AG09319 (cell line): Measurements from ENCODE around the gene ANKS6.

Experiments
- DNase-seq: peaks from one replicate; pipeline ENCODE4 v3.0.0-alpha.2; 2010; ENCODE audit warnings: low read depth; ENCODE audit errors: extremely low read depth
- TF ChIP-seq, protein P1 (sequence below): IDR thresholded peaks from 2 replicates; pipeline ENCODE4 v1.5.1; 2011; ENCODE audit warnings: low read depth, mild to moderate bottlenecking, inconsistent platforms, low read length, moderate library complexity

The ANKS6 gene

DNA sequence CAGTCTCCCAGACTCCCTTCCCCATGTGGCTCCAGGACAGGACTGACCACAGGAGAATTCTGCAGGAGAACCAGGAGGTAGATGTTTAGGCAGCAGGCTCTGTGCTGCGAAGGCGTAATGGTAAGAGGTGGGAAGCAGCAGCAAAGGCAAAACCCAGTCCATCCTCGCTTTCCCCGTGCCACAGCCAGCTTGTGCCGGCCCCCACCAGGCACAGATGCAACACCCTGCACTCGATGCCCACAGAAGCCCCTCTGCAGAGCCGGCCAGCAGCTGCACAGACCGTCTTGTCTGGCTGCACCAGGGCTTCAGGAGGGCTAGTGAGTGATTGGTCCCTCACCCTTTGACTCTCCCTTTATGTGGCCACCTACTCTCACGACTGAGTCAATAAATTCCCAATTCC lies 28.0 kb downstream of the ANKS6 start:
- TF ChIP-seq, protein P1, sequence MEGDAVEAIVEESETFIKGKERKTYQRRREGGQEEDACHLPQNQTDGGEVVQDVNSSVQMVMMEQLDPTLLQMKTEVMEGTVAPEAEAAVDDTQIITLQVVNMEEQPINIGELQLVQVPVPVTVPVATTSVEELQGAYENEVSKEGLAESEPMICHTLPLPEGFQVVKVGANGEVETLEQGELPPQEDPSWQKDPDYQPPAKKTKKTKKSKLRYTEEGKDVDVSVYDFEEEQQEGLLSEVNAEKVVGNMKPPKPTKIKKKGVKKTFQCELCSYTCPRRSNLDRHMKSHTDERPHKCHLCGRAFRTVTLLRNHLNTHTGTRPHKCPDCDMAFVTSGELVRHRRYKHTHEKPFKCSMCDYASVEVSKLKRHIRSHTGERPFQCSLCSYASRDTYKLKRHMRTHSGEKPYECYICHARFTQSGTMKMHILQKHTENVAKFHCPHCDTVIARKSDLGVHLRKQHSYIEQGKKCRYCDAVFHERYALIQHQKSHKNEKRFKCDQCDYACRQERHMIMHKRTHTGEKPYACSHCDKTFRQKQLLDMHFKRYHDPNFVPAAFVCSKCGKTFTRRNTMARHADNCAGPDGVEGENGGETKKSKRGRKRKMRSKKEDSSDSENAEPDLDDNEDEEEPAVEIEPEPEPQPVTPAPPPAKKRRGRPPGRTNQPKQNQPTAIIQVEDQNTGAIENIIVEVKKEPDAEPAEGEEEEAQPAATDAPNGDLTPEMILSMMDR = no peak
- DNase-seq = no peak

DNA sequence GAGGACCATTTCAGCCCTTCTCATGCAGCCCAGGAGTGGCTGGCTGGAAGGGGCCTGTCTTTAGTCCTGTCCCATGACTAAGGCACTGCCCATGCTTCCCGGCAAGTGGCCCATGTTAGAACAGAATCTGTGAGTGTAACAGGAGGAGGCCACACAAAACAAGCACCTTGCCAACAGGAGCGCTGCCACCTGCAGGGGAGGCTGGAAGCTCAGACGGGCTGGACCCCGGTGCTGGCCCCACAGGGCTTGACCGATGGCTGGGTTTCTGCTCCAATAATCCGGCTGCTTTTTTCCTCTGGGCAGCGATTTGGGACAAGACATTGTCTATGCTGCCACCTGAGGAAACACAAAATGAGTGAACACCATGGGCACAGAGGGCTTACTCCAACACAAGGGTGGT lies 28.4 kb downstream of the ANKS6 start:
- no peak for DNase-seq
- TF ChIP-seq, protein P1 = no peak

DNA sequence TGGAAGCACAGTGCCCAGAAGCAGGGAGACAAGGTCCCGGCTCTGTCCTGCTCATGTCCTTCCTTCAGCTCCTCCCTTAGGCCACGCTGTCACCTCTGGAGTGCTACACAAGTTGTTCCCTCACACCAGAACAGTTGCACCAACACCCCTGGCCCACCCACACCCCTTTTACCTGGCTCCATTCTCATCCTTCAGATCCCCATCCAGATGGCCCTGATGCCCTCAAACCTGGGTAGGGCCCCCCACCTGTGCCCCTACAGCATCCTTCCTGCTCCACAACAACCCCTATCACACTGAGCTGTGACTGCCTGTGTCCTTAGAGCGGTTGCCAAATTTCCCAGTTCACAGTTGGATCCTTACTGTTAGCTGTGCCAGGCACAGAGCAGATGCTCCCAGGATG lies 29.2 kb downstream of the ANKS6 start:
- TF ChIP-seq, protein P1 = no peak
- no peak for DNase-seq

DNA sequence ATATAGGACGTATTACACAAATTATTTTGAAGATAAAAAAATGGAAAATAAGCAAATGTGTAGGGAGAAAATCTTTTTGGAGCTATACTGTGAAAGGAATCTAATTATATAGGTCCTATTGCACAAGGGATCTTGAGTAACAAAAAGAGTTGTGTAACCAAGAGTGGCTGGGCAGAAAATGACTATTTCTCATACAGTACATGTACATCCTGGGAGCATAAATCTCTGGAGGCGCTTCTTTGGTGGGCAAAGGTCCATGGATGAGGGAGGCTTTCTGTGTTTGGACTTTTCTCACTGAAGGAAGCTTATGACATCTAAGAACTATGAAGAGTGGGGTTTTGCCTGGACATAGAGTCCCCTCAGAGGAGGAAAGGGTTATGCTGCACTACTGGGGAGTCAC lies 29.8 kb downstream of the ANKS6 start:
- TF ChIP-seq, protein P1 = no peak
- DNase-seq = no peak

DNA sequence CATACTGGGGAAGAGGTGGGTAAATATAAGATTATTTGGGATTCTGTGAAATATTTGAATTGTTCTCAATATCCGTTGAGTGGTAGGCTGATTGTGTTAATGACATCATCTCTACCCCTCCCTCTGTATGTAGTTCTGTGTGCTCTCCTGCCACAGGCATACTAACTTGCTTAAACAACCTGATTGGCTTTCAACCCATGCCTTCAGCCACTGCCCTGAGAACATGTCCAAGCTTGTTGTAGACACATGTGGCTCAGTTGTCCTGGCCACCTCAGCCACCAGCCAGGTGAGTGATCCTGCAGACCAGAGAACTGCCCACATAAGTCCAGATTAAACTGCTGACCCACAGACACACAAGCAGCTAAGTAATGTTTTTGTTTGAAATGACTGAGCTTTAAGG lies 31.1 kb downstream of the ANKS6 start:
- DNase-seq = no peak

DNA sequence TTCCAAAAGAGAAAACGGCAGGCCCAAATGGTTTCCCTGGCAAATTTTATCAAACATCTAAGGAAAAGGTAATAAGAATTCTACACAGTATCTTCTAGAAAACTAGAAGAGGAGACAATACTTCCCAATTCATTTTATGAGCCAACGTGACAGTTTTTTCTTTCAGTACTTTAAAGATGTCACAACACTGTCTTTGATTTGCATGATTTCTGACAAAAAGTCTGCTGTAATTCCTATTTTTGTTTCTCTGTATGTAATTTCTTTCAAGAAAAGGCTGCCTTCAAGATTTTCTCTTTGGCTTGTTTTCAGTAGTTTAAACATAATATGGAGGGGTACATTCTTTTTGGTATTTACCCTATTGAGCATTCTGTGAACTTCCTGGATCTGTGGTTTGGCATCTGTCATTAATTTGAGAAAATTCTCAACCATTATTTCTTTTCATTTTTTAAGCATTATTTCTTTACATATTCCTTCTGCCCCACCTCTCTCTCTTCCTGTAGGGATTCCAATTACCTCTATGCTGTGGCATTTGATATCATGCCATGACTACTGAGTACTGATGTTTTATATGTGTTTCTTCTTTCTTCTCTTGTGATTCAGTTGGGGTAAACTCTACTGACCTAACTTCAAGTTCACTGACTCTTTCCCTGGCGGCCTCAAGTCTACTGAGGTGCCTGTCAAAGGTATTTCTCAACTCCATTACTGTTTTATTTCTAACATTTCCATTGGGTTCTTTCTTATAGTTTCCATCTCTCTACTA lies 32.2 kb downstream of the ANKS6 start:
- TF ChIP-seq, protein P1 = no peak
- DNase-seq = no peak

More for the DNA sequence above, 31.1 kb downstream of the ANKS6 start:
- TF ChIP-seq, protein P1 = no peak

DNA sequence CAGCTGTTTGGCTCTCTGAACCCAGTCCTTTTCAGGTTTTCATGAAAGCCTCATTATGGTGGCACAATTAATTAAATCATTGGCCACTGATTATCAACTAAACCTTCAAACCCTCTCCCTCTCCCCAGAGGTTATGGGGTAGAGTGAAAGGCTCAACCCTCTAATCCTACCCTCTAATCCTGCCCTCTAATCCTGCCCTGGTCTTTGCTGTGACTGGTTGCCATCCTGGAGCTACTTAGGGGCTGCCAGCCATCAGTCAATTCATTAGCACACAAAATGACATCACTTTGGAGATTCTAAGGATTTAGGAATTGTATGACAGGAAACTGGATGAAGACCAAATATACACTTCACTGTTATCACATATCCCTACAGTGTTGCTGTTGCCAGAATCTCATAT lies 36.1 kb downstream of the ANKS6 start:
- DNase-seq = no peak
- TF ChIP-seq, protein P1 = no peak
